ENCODE data around the gene IFNL4.

IFNL4 gene

GRCh38 chr19:39262496-39262895 is 13.8 kb upstream of the IFNL4 start:
- H3K27ac ChIP-seq (ENCODE audit: low read depth, low read length, poor library complexity, severe bottlenecking), result no peak overlapping the region
- H3K4me2 ChIP-seq (ENCODE audit: low read length), result no peak overlapping the region
- TF ChIP-seq CTCF (IDR thresholded peaks at IDR 0.05; ENCODE audit: low read length) (no peak), EZH2 (IDR thresholded peaks at IDR 0.05; ENCODE audit: borderline replicate concordance, low read length) (no peak)
- no peaks in the 10 kb centered on the region for H3K9me3 ChIP-seq (ENCODE audit: low read length)
- no peak overlapping the region for H3K4me3 ChIP-seq (ENCODE audit: low read depth, low read length, poor library complexity, severe bottlenecking)
- H3K27me3 ChIP-seq (ENCODE audit: insufficient read depth, low read length), result no peaks in the 10 kb centered on the region
- H3K4me1 ChIP-seq (ENCODE audit: insufficient read depth, low read length, severe bottlenecking), result no peaks in the 10 kb centered on the region
- no peaks in the 10 kb centered on the region for H4K20me1 ChIP-seq (ENCODE audit: insufficient read depth, low read length)
- H3K9ac ChIP-seq (ENCODE audit: low read length), result no peak overlapping the region
- no peak overlapping the region for H2AFZ ChIP-seq (ENCODE audit: low read length)
- no peaks in the 10 kb centered on the region for H3F3A ChIP-seq (ENCODE audit: insufficient read depth, low read length)
- no peaks in the 10 kb centered on the region for H3K9me2 ChIP-seq (ENCODE audit: low read depth, low read length)
- H3K79me2 ChIP-seq (ENCODE audit: insufficient read depth, low read length), result no peaks in the 10 kb centered on the region
- no peaks in the 10 kb centered on the region for H3K36me3 ChIP-seq (ENCODE audit: insufficient read depth, low read length)

GRCh38 chr19:39261704-39262103 is 13.0 kb upstream of the IFNL4 start:
- H3K27me3 ChIP-seq (ENCODE audit: insufficient read depth, low read length), result no peaks in the 10 kb centered on the region
- no peak for TF ChIP-seq EZH2 (IDR thresholded peaks at IDR 0.05; ENCODE audit: borderline replicate concordance, low read length)
- no peak for TF ChIP-seq CTCF (IDR thresholded peaks at IDR 0.05; ENCODE audit: low read length)

GRCh38 chr19:39257227-39257626 is 8.6 kb upstream of the IFNL4 start:
- Histone ChIP-seq H2AFZ (ENCODE audit: low read length) (no peak overlapping the region), H3K4me1 (ENCODE audit: insufficient read depth, low read length, severe bottlenecking) (no peaks in the 10 kb centered on the region)

More at GRCh38 chr19:39261704-39262103, 13.0 kb upstream of the IFNL4 start:
- H3K36me3 ChIP-seq (ENCODE audit: insufficient read depth, low read length), result no peaks in the 10 kb centered on the region
- no peaks in the 10 kb centered on the region for H3F3A ChIP-seq (ENCODE audit: insufficient read depth, low read length)
- H3K27ac ChIP-seq (ENCODE audit: low read depth, low read length, poor library complexity, severe bottlenecking), result no peak overlapping the region
- H4K20me1 ChIP-seq (ENCODE audit: insufficient read depth, low read length), result no peaks in the 10 kb centered on the region
- H3K4me1 ChIP-seq (ENCODE audit: insufficient read depth, low read length, severe bottlenecking), result no peaks in the 10 kb centered on the region
- no peak overlapping the region for H2AFZ ChIP-seq (ENCODE audit: low read length)
- no peak overlapping the region for H3K4me3 ChIP-seq (ENCODE audit: low read depth, low read length, poor library complexity, severe bottlenecking)
- H3K79me2 ChIP-seq (ENCODE audit: insufficient read depth, low read length), result no peaks in the 10 kb centered on the region
- H3K9me3 ChIP-seq (ENCODE audit: low read length), result no peaks in the 10 kb centered on the region
- no peak overlapping the region for H3K4me2 ChIP-seq (ENCODE audit: low read length)
- no peak overlapping the region for H3K9ac ChIP-seq (ENCODE audit: low read length)
- H3K9me2 ChIP-seq (ENCODE audit: low read depth, low read length), result no peaks in the 10 kb centered on the region

More at GRCh38 chr19:39257227-39257626, 8.6 kb upstream of the IFNL4 start:
- no peaks in the 10 kb centered on the region for H3K36me3 ChIP-seq (ENCODE audit: insufficient read depth, low read length)
- H3K27me3 ChIP-seq (ENCODE audit: insufficient read depth, low read length), result no peaks in the 10 kb centered on the region; the same call in 1 of the 2 replicates
- H3F3A ChIP-seq (ENCODE audit: insufficient read depth, low read length), result no peaks in the 10 kb centered on the region
- no peaks in the 10 kb centered on the region for H4K20me1 ChIP-seq (ENCODE audit: insufficient read depth, low read length)
- no peaks in the 10 kb centered on the region for H3K9me2 ChIP-seq (ENCODE audit: low read depth, low read length)
- no peaks in the 10 kb centered on the region for H3K9me3 ChIP-seq (ENCODE audit: low read length)
- H3K79me2 ChIP-seq (ENCODE audit: insufficient read depth, low read length), result no peaks in the 10 kb centered on the region
- no peak overlapping the region for H3K4me3 ChIP-seq (ENCODE audit: low read depth, low read length, poor library complexity, severe bottlenecking)
- H3K27ac ChIP-seq (ENCODE audit: low read depth, low read length, poor library complexity, severe bottlenecking), result no peak overlapping the region
- TF ChIP-seq CTCF (IDR thresholded peaks at IDR 0.05; ENCODE audit: low read length), result no peak
- no peak for TF ChIP-seq EZH2 (IDR thresholded peaks at IDR 0.05; ENCODE audit: borderline replicate concordance, low read length)
- H3K9ac ChIP-seq (ENCODE audit: low read length), result no peak overlapping the region
- H3K4me2 ChIP-seq (ENCODE audit: low read length), result no peak overlapping the region

All from OCI-LY1 (cell line).